IMR-90 (cell line): ENCODE data around the gene SLX4IP. TPM values are rescaled to one million over a fixed set of nuclear protein-coding genes. Genes with fewer than 3 reads are reported as not detected.

ENCODE experiments used
- ATAC-seq: fragments of 200-7000 bp; cut with Tn5 transposase; 2 replicates; pipeline ENCODE4 v1.9.1; 2020; ENCODE audit warnings: low read depth, mild to moderate bottlenecking, moderate library complexity
- BruUV-seq: library from RNA; stranded (reverse); fragments of 400-500 nt; replicated peaks from 2 replicates; lab custom pipeline; 2021; lab: Mats Ljungman, UMichigan
- CTCF ChIA-PET: fragments of 300-600 bp; formaldehyde crosslinking; extraction: SDS; loops from one replicate; lab custom pipeline; 2021; ENCODE audit warnings: antibody characterized with exemption; lab: Yijun Ruan, JAX
- POLR2A ChIA-PET: fragments of 300-600 bp; sonication (Branson Sonifier 250); formaldehyde crosslinking; loops from one replicate; lab custom pipeline; 2022; ENCODE audit warnings: antibody characterized with exemption; ENCODE audit not compliant: unreplicated experiment; lab: Charles Lee
- DNase-seq: peaks from one replicate; pipeline ENCODE4 v3.0.0; 2013
- H2AFZ ChIP-seq: replicated peaks from 2 replicates; pipeline ENCODE3; 2013; ENCODE audit warnings: low read length, mild to moderate bottlenecking; ENCODE audit not compliant: poor library complexity
- H2AK5ac ChIP-seq: 2 replicates; pipeline ENCODE4 v1.6.1; 2013; ENCODE audit warnings: low read depth, low read length, inconsistent platforms
- H2AK9ac ChIP-seq: replicated peaks from 2 replicates; pipeline ENCODE3; 2013; ENCODE audit warnings: mild to moderate bottlenecking, low read depth, low read length, moderate library complexity; ENCODE audit not compliant: poor library complexity
- H2BK120ac ChIP-seq: 2 replicates; pipeline ENCODE4 v1.6.1; 2013; ENCODE audit warnings: low read depth, low read length, inconsistent platforms
- H2BK15ac ChIP-seq: 3 replicates; pipeline ENCODE4 v1.6.1; 2013; ENCODE audit warnings: low read depth, low read length, inconsistent platforms
- H2BK20ac ChIP-seq: 2 replicates; pipeline ENCODE4 v1.6.1; 2013; ENCODE audit warnings: low read depth, mild to moderate bottlenecking, inconsistent platforms, low read length, moderate library complexity
- H2BK5ac ChIP-seq: 2 replicates; pipeline ENCODE4 v1.6.1; 2013; ENCODE audit warnings: mild to moderate bottlenecking, low read depth, low read length, inconsistent platforms; ENCODE audit not compliant: poor library complexity, severe bottlenecking
- H3K14ac ChIP-seq: replicated peaks from 2 replicates; pipeline ENCODE4 v1.6.1; 2013; ENCODE audit warnings: low read depth, low read length, inconsistent platforms
- H3K18ac ChIP-seq: 2 replicates; pipeline ENCODE4 v1.6.1; 2013; ENCODE audit warnings: low read depth, low read length, control low read depth
- H3K23ac ChIP-seq: 2 replicates; pipeline ENCODE4 v1.6.1; 2013; ENCODE audit warnings: low read depth, low read length, inconsistent platforms
- H3K27ac ChIP-seq: 2 replicates; pipeline ENCODE4 v1.5.1; 2013; ENCODE audit warnings: mild to moderate bottlenecking, control low read depth, low read length; ENCODE audit not compliant: insufficient read depth
- H3K27me3 ChIP-seq: 2 replicates; pipeline ENCODE4 v1.6.1; 2013; ENCODE audit warnings: low read length; ENCODE audit not compliant: control insufficient read depth, insufficient read depth
- H3K36me3 ChIP-seq: 2 replicates; pipeline ENCODE4 v1.6.1; 2013; ENCODE audit warnings: low read length, mixed read lengths; ENCODE audit not compliant: control insufficient read depth, insufficient read depth
- H3K4ac ChIP-seq: 2 replicates; pipeline ENCODE4 v1.6.1; 2013; ENCODE audit warnings: low read depth, low read length, inconsistent platforms
- H3K4me1 ChIP-seq: 2 replicates; pipeline ENCODE4 v1.6.1; 2013; ENCODE audit warnings: low read length, mixed read lengths; ENCODE audit not compliant: control insufficient read depth, insufficient read depth
- H3K4me2 ChIP-seq: 2 replicates; pipeline ENCODE4 v1.6.1; 2013; ENCODE audit warnings: low read depth, mild to moderate bottlenecking, control low read depth, low read length, moderate library complexity
- H3K4me3 ChIP-seq: 2 replicates; pipeline ENCODE4 v1.5.1; 2013; ENCODE audit warnings: low read depth, mild to moderate bottlenecking, control low read depth, low read length, moderate library complexity; ENCODE audit not compliant: insufficient read depth
- H3K56ac ChIP-seq: 2 replicates; pipeline ENCODE4 v1.6.1; 2013; ENCODE audit warnings: low read length, inconsistent platforms; ENCODE audit not compliant: insufficient read depth; ENCODE audit errors: extremely low read depth
- H3K79me1 ChIP-seq, 2 experiments: 2 replicates each; pipeline ENCODE4 v1.6.1; 2013; ENCODE audit warnings: low read length in 2 of 2, inconsistent platforms in 1 of 2, low read depth in 1 of 2
- H3K9ac ChIP-seq: 2 replicates; pipeline ENCODE4 v1.6.1; 2013; ENCODE audit warnings: low read depth, low read length, control low read depth
- H3K9me1 ChIP-seq: 2 replicates; pipeline ENCODE4 v1.6.1; 2013; ENCODE audit warnings: low read length, inconsistent platforms; ENCODE audit not compliant: insufficient read depth
- H3K9me3 ChIP-seq: 2 replicates; pipeline ENCODE4 v1.6.1; 2013; ENCODE audit warnings: low read length; ENCODE audit not compliant: control insufficient read depth, insufficient read depth
- H4K20me1 ChIP-seq: 2 replicates; pipeline ENCODE4 v1.6.1; 2013; ENCODE audit warnings: low read length, inconsistent platforms; ENCODE audit not compliant: insufficient read depth
- H4K5ac ChIP-seq: 2 replicates; pipeline ENCODE4 v1.6.1; 2013; ENCODE audit warnings: mild to moderate bottlenecking, low read depth, low read length, control low read depth
- H4K8ac ChIP-seq, 2 experiments: 2 replicates each; pipeline ENCODE4 v1.6.1; 2013; ENCODE audit warnings: low read depth in 2 of 2, low read length in 2 of 2, control low read depth in 1 of 2, inconsistent platforms in 1 of 2
- H4K91ac ChIP-seq: 2 replicates; pipeline ENCODE4 v1.6.1; 2013; ENCODE audit warnings: low read depth, low read length, inconsistent platforms; ENCODE audit not compliant: insufficient read depth
- BHLHE40 ChIP-seq: fragments of 150-350 bp; IDR thresholded peaks from 2 replicates; pipeline ENCODE4 v1.6.1; 2016; ENCODE audit warnings: mild to moderate bottlenecking, low read depth, low read length
- CEBPB ChIP-seq: IDR thresholded peaks from 2 replicates; pipeline ENCODE4 v1.6.1; 2012; ENCODE audit warnings: low read depth, low read length, improper control_type of control experiment
- CHD1 ChIP-seq: IDR thresholded peaks from 2 replicates; pipeline ENCODE4 v1.6.1; 2012; ENCODE audit warnings: low read depth, low read length, improper control_type of control experiment
- CTCF ChIP-seq: conservative IDR thresholded peaks from 2 replicates; pipeline ENCODE4 v1.5.1; 2012; ENCODE audit warnings: mild to moderate bottlenecking, low read depth, low read length, improper control_type of control experiment
- ELK1 ChIP-seq: fragments of 150-350 bp; IDR thresholded peaks from 2 replicates; pipeline ENCODE4 v1.6.1; 2016; ENCODE audit warnings: low read depth, mild to moderate bottlenecking, low read length, moderate library complexity, borderline replicate concordance
- FOS ChIP-seq: fragments of 150-350 bp; IDR thresholded peaks from 2 replicates; pipeline ENCODE4 v1.6.1; 2016; ENCODE audit warnings: low read depth, low read length
- MAFK ChIP-seq: IDR thresholded peaks from 2 replicates; pipeline ENCODE4 v1.6.1; 2012; ENCODE audit warnings: low read depth, low read length, improper control_type of control experiment
- MAZ ChIP-seq: IDR thresholded peaks from 2 replicates; pipeline ENCODE4 v1.6.1; 2012; ENCODE audit warnings: low read depth, mild to moderate bottlenecking, low read length, improper control_type of control experiment, moderate library complexity, borderline replicate concordance
- MXI1 ChIP-seq: IDR thresholded peaks from 2 replicates; pipeline ENCODE4 v1.6.1; 2012; ENCODE audit warnings: low read depth, mild to moderate bottlenecking, low read length, moderate library complexity, borderline replicate concordance
- NFE2L2 ChIP-seq: fragments of 150-350 bp; IDR thresholded peaks from 2 replicates; pipeline ENCODE4 v1.6.1; 2016; ENCODE audit warnings: low read depth, mild to moderate bottlenecking, low read length
- POLR2A ChIP-seq: IDR thresholded peaks from 2 replicates; pipeline ENCODE4 v1.6.1; 2012; ENCODE audit warnings: mild to moderate bottlenecking, low read depth, low read length
- RAD21 ChIP-seq: IDR thresholded peaks from 2 replicates; pipeline ENCODE4 v1.6.1; 2012; ENCODE audit warnings: low read length, improper control_type of control experiment
- RCOR1 ChIP-seq: IDR thresholded peaks from 2 replicates; pipeline ENCODE4 v1.6.1; 2012; ENCODE audit warnings: mild to moderate bottlenecking, low read length, improper control_type of control experiment; ENCODE audit not compliant: insufficient replicate concordance
- RFX5 ChIP-seq: IDR thresholded peaks from 2 replicates; pipeline ENCODE4 v1.8.0; 2012; ENCODE audit warnings: low read depth, mild to moderate bottlenecking, low read length, moderate library complexity
- SMC3 ChIP-seq: fragments of 150-350 bp; IDR thresholded peaks from 2 replicates; pipeline ENCODE4 v1.6.1; 2016; ENCODE audit warnings: low read depth, mild to moderate bottlenecking, antibody characterized with exemption, low read length, moderate library complexity
- USF2 ChIP-seq: fragments of 150-350 bp; IDR thresholded peaks from 2 replicates; pipeline ENCODE4 v1.6.1; 2017; ENCODE audit warnings: mild to moderate bottlenecking, antibody characterized with exemption, low read length, low read depth
- WGBS, 2 experiments: methylation state at CpG; one replicate each; pipeline versions ENCODE4 v1.1.5 to v1.1.7; 2013; ENCODE audit warnings: missing lambda C conversion rate in 2 of 2; ENCODE audit not compliant: insufficient read length in 1 of 2; ENCODE audit errors: extremely low coverage in 2 of 2; 5-methylcytosine and 5-hydroxymethylcytosine counted together
- dilution Hi-C: fragments of 300-500 bp; cut with HindIII; formaldehyde crosslinking; loops from one replicate; pipeline ENCODE4 v1.14.3; 2018; ENCODE audit warnings: low sequenced_read_pairs; ENCODE audit not compliant: unreplicated experiment
- in situ Hi-C: fragments of 300-500 bp; cut with MboI; formaldehyde crosslinking; loops from 3 replicates; pipeline ENCODE4 v1.14.3; 2019; ENCODE audit warnings: low sequenced_read_pairs, inconsistent platforms, mixed read lengths
- intact Hi-C: fragments of 100-400 bp; cut with micrococcal nuclease; formaldehyde crosslinking; loops from 2 replicates; pipeline ENCODE4 v1.10.0; 2022
- polyA plus RNA-seq, 3 experiments: library from polyadenylated mRNA; depleted of rRNA; stranded (reverse); fragments of >200 nt; gene quantifications; 2 replicates each; pipeline ENCODE4 v1.2.3, GENCODE V29; 2012; ENCODE audit warnings: low replicate concordance in 1 of 3
- total RNA-seq: library from RNA; depleted of rRNA; stranded (reverse); fragments of >200 nt; gene quantifications from 2 replicates; pipeline ENCODE4 v1.2.3, GENCODE V29; 2012

SLX4IP gene
- total and polyA plus RNA-seq, 2 of the 4 experiments (the other 2 are of a cell fraction) = 1.3 to 5.9 TPM

- no TSS peak for BruUV-seq
- Histone ChIP-seq H3K4ac (no peak overlapping the region), H3K18ac (no peak overlapping the region), H2AK9ac (no peak overlapping the region), H3K4me1 (no peaks in the 10 kb centered on the region; the same call in 1 of the 2 replicates), H2BK20ac (no peak overlapping the region), H2BK120ac (no peak overlapping the region), H3K56ac (no peak overlapping the region), H3K23ac (no peak overlapping the region), H3K27ac (no peak overlapping the region), H4K20me1 (no peaks in the 10 kb centered on the region), H3K27me3 (no peaks in the 10 kb centered on the region), H2AK5ac (no peak overlapping the region), H2AFZ (no peak overlapping the region), H4K8ac (no peak overlapping the region), H3K4me2 (no peak overlapping the region), H3K36me3 (no peaks in the 10 kb centered on the region), H3K4me3 (no peak overlapping the region), H3K79me1 (peaks cover 24 to 26% of the 10 kb centered on the region in 2 experiments), H2BK5ac (no peak overlapping the region), H3K9ac (no peak overlapping the region), H3K9me3 (no peaks in the 10 kb centered on the region), H3K14ac (no peak overlapping the region), H2BK15ac (no peak overlapping the region), H4K91ac (no peak overlapping the region), H4K5ac (no peak overlapping the region), H3K9me1 (peaks cover 4% of the 10 kb centered on the region)
- ATAC-seq = no peak
- intact Hi-C loops = no loop called here
- DNase-seq = no peak
- ChIA-PET POLR2A (no interaction called here), CTCF (no interaction called here)
- no CpG with 5 or more reads among the region's 2 CpGs for WGBS, 2 experiments
- dilution Hi-C loops = no loop called here
- in situ Hi-C loops = no loop called here
- TF ChIP-seq BHLHE40 (no peak), NFE2L2 (no peak), SMC3 (no peak), MAFK (no peak), CHD1 (no peak), CEBPB (no peak), RFX5 (no peak), MAZ (no peak), FOS (no peak), POLR2A (no peak), ELK1 (no peak), RAD21 (no peak), USF2 (no peak), MXI1 (no peak), RCOR1 (no peak), CTCF (no peak)
Observed at GRCh38 chr20:10443936-10444335, 8.8 kb downstream of the SLX4IP start.
